ENCODE results near the gene CEP72.

GRCh38 chr5:639253-639530 lies 27.1 kb downstream of the CEP72 start:
- no peak for TF ChIP-seq CTCF (IDR thresholded peaks at IDR 0.05; ENCODE audit: low read depth, low read length)
- no peak for TF ChIP-seq EZH2phosphoT487 (IDR thresholded peaks at IDR 0.05; ENCODE audit: low read depth)

Data from OCI-LY3 (cell line).